OCI-M1 (cell line): ENCODE results near the gene ASB1.

Source experiments
- DNase-seq: peaks from one replicate; lab custom pipeline; 2025; lab: John Stamatoyannopoulos, UW

Gene ASB1

GRCh38 chr2:238495422-238495821 lies 68.7 kb downstream of the ASB1 start:
- no peak for DNase-seq

GRCh38 chr2:238496756-238497609 lies 70.3 kb downstream of the ASB1 start:
- DNase-seq: no peak

GRCh38 chr2:238497610-238498005 lies 70.9 kb downstream of the ASB1 start:
- no peak for DNase-seq

- DNase-seq: no peak
Observed at GRCh38 chr2:238498188-238498587, 71.5 kb downstream of the ASB1 start.

GRCh38 chr2:238498691-238499295 lies 72.1 kb downstream of the ASB1 start:
- DNase-seq: no peak

GRCh38 chr2:238499731-238500580 lies 73.2 kb downstream of the ASB1 start:
- no peak for DNase-seq

- no peak for DNase-seq
Observed at GRCh38 chr2:238501311-238501710, 74.6 kb downstream of the ASB1 start.
